Hepatocyte (in vitro differentiated cells): ENCODE data around the gene PCNX4. TPM values are rescaled to one million over a fixed set of nuclear protein-coding genes. Genes with fewer than 3 reads are reported as not detected.

Source experiments
- DNase-seq: peaks from one replicate; pipeline ENCODE4 v3.0.0-alpha.2; 2016; ENCODE audit warnings: low spot score
- H2AFZ ChIP-seq: fragments of 200-600 bp; sonication (generic); 2 replicates; pipeline ENCODE4 v1.6.0; 2016; ENCODE audit warnings: antibody characterized with exemption, mild to moderate bottlenecking
- H3K27ac ChIP-seq: fragments of 200-600 bp; sonication (generic); 2 replicates; pipeline ENCODE4 v1.5.1; 2016; ENCODE audit warnings: mild to moderate bottlenecking
- H3K27me3 ChIP-seq: fragments of 200-600 bp; sonication (generic); 2 replicates; pipeline ENCODE4 v1.6.1; 2016
- H3K36me3 ChIP-seq: fragments of 200-600 bp; sonication (generic); replicated peaks from 2 replicates; pipeline ENCODE4 v1.5.1; 2016; ENCODE audit warnings: low read depth; ENCODE audit not compliant: insufficient read depth
- H3K4me1 ChIP-seq: fragments of 200-600 bp; sonication (generic); 2 replicates; pipeline ENCODE4 v1.5.1; 2016; ENCODE audit warnings: mild to moderate bottlenecking, moderate library complexity; ENCODE audit not compliant: insufficient read depth
- H3K4me2 ChIP-seq: fragments of 200-600 bp; sonication (generic); 2 replicates; pipeline ENCODE4 v1.6.0; 2016
- H3K4me3 ChIP-seq: fragments of 200-600 bp; sonication (generic); 2 replicates; pipeline ENCODE4 v1.5.1; 2016; ENCODE audit warnings: mild to moderate bottlenecking
- H3K79me2 ChIP-seq: fragments of 200-600 bp; sonication (generic); 2 replicates; pipeline ENCODE4 v1.6.0; 2017; ENCODE audit warnings: mild to moderate bottlenecking
- H3K9me2 ChIP-seq: fragments of 200-600 bp; sonication (generic); replicated peaks from 2 replicates; pipeline ENCODE4 v1.6.0; 2017; ENCODE audit warnings: mild to moderate bottlenecking; ENCODE audit not compliant: insufficient read depth
- H3K9me3 ChIP-seq: fragments of 200-600 bp; sonication (generic); 2 replicates; pipeline ENCODE4 v1.5.1; 2016; ENCODE audit warnings: low read depth, mild to moderate bottlenecking
- H4K20me1 ChIP-seq: fragments of 200-600 bp; sonication (generic); 2 replicates; pipeline ENCODE4 v1.6.0; 2016; ENCODE audit warnings: mild to moderate bottlenecking; ENCODE audit not compliant: insufficient read depth, poor library complexity, severe bottlenecking
- CTCF ChIP-seq: fragments of 200-600 bp; sonication (generic); IDR thresholded peaks from 2 replicates; pipeline ENCODE4 v1.5.1; 2016; ENCODE audit warnings: antibody characterized with exemption, mild to moderate bottlenecking; ENCODE audit not compliant: poor library complexity
- EZH2 ChIP-seq: fragments of 200-600 bp; sonication (generic); IDR thresholded peaks from 2 replicates; pipeline ENCODE4 v1.6.1; 2016; ENCODE audit warnings: antibody characterized with exemption, mild to moderate bottlenecking, borderline replicate concordance
- EZH2phosphoT487 ChIP-seq: fragments of 200-600 bp; sonication (generic); IDR thresholded peaks from one replicate; pipeline ENCODE4 v1.6.1; 2018; ENCODE audit warnings: antibody characterized with exemption, mild to moderate bottlenecking, low read depth, moderate library complexity; ENCODE audit not compliant: unreplicated experiment, severe bottlenecking
- WGBS: methylation state at CpG from one replicate; pipeline ENCODE4 v1.1.6; 2016; ENCODE audit warnings: low lambda C conversion rate; ENCODE audit errors: missing lambda C conversion rate; 5-methylcytosine and 5-hydroxymethylcytosine counted together
- polyA plus RNA-seq: library from polyadenylated mRNA; unstranded; fragments of >200 nt; fragmentation: Nextera tagmentation; extraction: Ambion mirVana; gene quantifications from 2 replicates; pipeline ENCODE4 v1.2.1, GENCODE V29; 2016
- total RNA-seq: library from RNA; depleted of rRNA; stranded (reverse); fragments of >200 nt; gene quantifications from 2 replicates; pipeline ENCODE4 v1.2.3, GENCODE V29; 2014

The PCNX4 gene
- total and polyA plus RNA-seq, 2 experiments from 2014 or later: 28.8 to 60.0 TPM

DNA sequence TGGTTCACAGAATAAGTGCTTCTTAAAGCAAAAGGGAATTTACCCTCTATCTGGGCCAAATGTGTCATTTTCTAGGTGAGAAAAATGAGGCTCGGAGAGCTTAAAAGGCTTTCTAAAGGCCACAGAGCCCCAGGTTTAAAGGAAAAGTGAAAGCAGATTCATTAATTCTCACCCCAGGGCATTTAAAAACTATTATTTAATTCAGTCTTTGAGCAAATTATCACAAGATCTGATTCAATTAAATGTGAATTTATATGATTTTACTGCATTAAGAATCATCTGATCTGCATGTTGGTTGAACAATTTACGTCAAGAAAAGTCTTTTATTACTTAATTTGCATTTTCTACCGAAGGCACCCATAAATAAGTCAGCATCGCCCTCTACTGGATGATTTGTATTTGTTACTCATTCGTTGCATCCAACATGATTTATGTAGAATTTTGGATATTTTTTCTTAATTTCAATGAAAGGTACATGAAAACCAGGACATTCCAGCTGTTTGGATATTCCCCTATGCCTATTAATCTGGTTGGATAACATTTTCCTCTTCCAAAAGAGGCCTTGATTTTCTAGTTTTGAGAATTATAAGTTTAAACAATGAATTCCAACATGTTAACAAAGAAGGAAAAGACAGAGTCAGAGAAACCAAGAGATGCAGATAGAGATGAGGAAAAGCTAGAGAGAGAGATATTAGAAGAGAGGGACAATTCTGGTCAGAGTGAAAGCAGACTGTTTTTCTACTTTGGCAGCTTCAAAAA, 92.6 kb downstream of the PCNX4 start:
- Histone ChIP-seq H3K4me2 (peak overlapping the region; percentile 67), H3K27ac (no peak overlapping the region), H3K27me3 (no peaks in the 10 kb centered on the region), H3K4me3 (peak overlapping the region; percentile 4), H3K9me3 (no peaks in the 10 kb centered on the region), H3K79me2 (no peaks in the 10 kb centered on the region), H3K36me3 (no peaks in the 10 kb centered on the region), H4K20me1 (no peaks in the 10 kb centered on the region), H3K9me2 (no peaks in the 10 kb centered on the region), H2AFZ (peak overlapping the region; percentile 4), H3K4me1 (no peaks in the 10 kb centered on the region)
- TF ChIP-seq EZH2phosphoT487: no peak
- TF ChIP-seq CTCF: peak; percentile 85
- DNase-seq: peak; percentile 84
- 10% methylated on average over 5 of the region's 5 CpGs for WGBS

DNA sequence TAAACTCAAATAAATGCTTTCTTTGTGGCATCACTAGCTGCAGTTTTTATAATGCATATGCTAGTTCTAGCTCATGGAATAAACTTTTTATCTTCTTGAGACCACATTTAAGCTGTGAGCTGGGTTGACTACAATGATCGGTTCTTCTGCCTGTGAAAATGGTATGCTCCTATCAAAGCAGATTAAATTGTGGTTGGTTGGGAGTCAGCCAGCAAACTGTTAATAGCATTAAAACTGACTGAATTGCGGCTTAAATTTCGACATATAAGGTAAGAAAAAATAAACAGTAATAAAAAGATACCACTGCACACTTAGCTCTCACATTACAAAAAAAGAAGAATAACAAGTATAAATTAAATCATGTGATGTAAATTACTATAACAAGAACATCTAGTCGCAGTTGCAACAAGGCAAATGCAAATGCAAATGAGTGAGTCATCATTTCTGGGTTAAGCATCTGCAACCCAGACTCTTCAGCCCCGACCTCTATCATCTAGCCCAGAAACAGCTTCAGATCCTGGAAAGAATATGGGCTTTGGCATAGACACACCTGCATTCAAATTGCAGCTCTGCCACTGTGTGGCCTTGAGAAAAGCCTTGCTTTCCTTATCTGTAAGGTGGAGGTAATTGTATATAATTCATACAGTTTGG, 93.3 kb downstream of the PCNX4 start:
- no peaks in the 10 kb centered on the region for H3K4me1 ChIP-seq

DNA sequence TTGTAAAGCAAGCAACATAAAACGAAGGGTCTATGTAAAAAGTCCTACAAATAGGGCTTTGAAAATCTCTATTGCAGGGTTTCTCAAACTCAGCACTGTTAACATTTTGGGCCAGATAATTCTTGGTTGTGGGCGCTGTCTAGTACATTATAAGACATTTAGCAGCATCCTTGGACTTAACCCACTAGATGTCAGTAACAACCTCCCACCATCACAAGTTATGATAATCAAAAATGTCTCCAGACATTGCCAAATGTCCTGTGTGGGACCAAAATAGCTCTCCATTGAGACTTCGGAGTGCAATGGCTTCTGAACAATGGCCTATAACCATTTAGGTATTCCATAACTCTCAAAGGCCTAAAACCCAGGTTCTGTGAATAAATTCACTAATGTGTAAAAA, 96.4 kb downstream of the PCNX4 start:
- TF ChIP-seq EZH2phosphoT487 (no peak), CTCF (peak; percentile 12)
- H2AFZ ChIP-seq: no peak overlapping the region
- no peaks in the 10 kb centered on the region for H4K20me1 ChIP-seq
- DNase-seq: no peak
- H3K36me3 ChIP-seq: no peaks in the 10 kb centered on the region
- H3K79me2 ChIP-seq: no peaks in the 10 kb centered on the region
- no peak overlapping the region for H3K27ac ChIP-seq
- 74% methylated on average over 3 of the region's 3 CpGs for whole genome bisulfite sequencing
- no peak overlapping the region for H3K4me3 ChIP-seq
- no peaks in the 10 kb centered on the region for H3K4me1 ChIP-seq
- no peaks in the 10 kb centered on the region for H3K9me3 ChIP-seq
- no peaks in the 10 kb centered on the region for H3K27me3 ChIP-seq
- H3K9me2 ChIP-seq: no peaks in the 10 kb centered on the region
- H3K4me2 ChIP-seq: no peak overlapping the region

More for the DNA sequence above, 93.3 kb downstream of the PCNX4 start:
- H2AFZ ChIP-seq: no peak overlapping the region
- H3K9me2 ChIP-seq: no peaks in the 10 kb centered on the region
- no peak overlapping the region for H3K4me3 ChIP-seq
- H3K27me3 ChIP-seq: no peaks in the 10 kb centered on the region
- H4K20me1 ChIP-seq: no peaks in the 10 kb centered on the region
- no peak overlapping the region for H3K4me2 ChIP-seq
- TF ChIP-seq EZH2: no peak
- TF ChIP-seq EZH2phosphoT487: no peak
- TF ChIP-seq CTCF: no peak
- 59% methylated on average over 5 of the region's 5 CpGs for WGBS
- H3K79me2 ChIP-seq: no peaks in the 10 kb centered on the region
- no peak for DNase-seq
- H3K36me3 ChIP-seq: no peaks in the 10 kb centered on the region
- no peaks in the 10 kb centered on the region for H3K9me3 ChIP-seq
- no peak overlapping the region for H3K27ac ChIP-seq
